BE2C (cell line): ENCODE measurements around the gene SNRPD3.

Experiments
- DNase-seq: peaks from one replicate; pipeline ENCODE4 v3.0.0-alpha.2; 2020
- H3K27me3 ChIP-seq: fragments of 250-450 bp; sonication (Bioruptor Pico); 2 replicates; pipeline ENCODE4 v1.5.1; 2020; ENCODE audit warnings: mild to moderate bottlenecking
- H3K36me3 ChIP-seq: fragments of 250-450 bp; sonication (Bioruptor Pico); 2 replicates; pipeline ENCODE4 v1.5.1; 2020; ENCODE audit warnings: mild to moderate bottlenecking
- H3K4me1 ChIP-seq: fragments of 250-450 bp; sonication (Bioruptor Pico); 2 replicates; pipeline ENCODE4 v1.5.1; 2020
- H3K4me3 ChIP-seq: 2 replicates; pipeline ENCODE4 v1.5.1; 2011; ENCODE audit warnings: low read depth, low read length
- H3K9me3 ChIP-seq: fragments of 250-450 bp; sonication (Bioruptor Pico); 2 replicates; pipeline ENCODE4 v1.5.1; 2020
- TF ChIP-seq, protein P1 (sequence below): IDR thresholded peaks from 2 replicates; pipeline ENCODE4 v1.5.1; 2012; ENCODE audit warnings: mild to moderate bottlenecking, low read depth, low read length

Gene SNRPD3

DNA sequence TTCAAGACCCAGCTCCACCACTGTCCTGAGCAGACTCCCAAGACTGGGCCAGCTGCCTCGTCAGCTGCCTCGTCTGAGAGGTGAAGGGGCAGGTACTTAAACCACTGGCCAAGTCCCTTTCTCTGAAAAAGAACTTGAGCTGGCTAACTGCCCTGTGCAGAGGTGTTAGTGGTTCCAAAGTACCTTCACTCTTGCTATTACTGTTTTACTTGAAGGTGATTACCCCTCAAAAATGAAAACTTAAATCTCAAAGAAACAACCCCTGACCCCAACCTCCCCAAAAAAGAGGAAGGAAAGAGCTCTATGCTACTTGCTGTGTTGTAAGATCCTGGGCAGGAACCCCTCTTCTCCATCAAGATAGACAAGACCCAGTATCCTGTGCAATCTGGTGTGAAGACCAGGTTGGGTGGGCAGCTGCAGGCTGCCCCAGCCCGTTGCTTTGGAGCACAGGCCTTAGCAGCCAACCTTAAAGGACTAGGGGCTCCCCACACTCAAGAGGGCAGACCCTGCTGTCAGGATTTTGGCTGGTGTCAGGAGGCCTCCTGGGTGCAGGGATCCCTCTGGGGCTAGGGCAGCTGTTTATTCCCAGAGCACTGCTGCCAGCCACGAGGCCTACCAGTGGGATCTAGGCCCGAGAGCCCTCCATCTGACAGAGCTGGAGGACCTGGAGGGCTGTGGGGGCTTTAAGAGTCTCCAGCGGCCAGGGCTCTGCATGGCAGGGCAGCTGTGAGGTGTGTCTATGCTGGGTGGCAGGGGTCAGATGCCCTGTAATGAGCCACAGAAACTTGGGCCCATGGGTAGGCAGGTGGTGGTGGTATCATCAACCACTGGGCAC, 13.9 kb upstream of the SNRPD3 start:
- Histone ChIP-seq H3K4me3 (no peak overlapping the region), H3K36me3 (peaks cover 38% of the 10 kb centered on the region)

DNA sequence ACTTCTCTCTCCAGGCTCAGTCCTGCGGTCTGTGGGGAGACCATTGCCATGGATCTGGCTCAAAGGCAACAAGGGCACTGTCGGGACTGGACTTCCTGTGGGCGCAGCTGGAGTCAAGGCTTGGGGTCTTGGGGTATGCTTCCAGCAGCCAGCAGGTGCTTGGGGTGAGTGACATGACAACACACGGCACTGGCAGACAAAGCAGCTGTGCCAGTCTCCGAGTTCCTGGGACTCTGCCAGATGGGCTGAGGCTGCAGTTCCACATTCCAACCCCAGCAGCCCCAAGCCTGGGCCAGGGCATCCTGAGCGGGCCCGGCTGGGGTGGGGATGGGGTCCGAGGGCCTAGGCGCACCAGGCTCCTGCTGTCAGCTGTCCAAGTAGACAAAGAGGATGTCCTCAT, 13.2 kb upstream of the SNRPD3 start:
- TF ChIP-seq, protein P1, sequence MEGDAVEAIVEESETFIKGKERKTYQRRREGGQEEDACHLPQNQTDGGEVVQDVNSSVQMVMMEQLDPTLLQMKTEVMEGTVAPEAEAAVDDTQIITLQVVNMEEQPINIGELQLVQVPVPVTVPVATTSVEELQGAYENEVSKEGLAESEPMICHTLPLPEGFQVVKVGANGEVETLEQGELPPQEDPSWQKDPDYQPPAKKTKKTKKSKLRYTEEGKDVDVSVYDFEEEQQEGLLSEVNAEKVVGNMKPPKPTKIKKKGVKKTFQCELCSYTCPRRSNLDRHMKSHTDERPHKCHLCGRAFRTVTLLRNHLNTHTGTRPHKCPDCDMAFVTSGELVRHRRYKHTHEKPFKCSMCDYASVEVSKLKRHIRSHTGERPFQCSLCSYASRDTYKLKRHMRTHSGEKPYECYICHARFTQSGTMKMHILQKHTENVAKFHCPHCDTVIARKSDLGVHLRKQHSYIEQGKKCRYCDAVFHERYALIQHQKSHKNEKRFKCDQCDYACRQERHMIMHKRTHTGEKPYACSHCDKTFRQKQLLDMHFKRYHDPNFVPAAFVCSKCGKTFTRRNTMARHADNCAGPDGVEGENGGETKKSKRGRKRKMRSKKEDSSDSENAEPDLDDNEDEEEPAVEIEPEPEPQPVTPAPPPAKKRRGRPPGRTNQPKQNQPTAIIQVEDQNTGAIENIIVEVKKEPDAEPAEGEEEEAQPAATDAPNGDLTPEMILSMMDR: no peak
- Histone ChIP-seq H3K27me3 (no peaks in the 10 kb centered on the region), H3K9me3 (no peaks in the 10 kb centered on the region), H3K4me1 (peaks cover 5% of the 10 kb centered on the region), H3K4me3 (no peak overlapping the region), H3K36me3 (peaks cover 46% of the 10 kb centered on the region)
- no peak for DNase-seq

More for the DNA sequence above, 13.9 kb upstream of the SNRPD3 start:
- Histone ChIP-seq H3K27me3 (no peaks in the 10 kb centered on the region), H3K4me1 (peaks cover 5% of the 10 kb centered on the region), H3K9me3 (no peaks in the 10 kb centered on the region)
- DNase-seq: no peak
- TF ChIP-seq, protein P1: no peak

DNA sequence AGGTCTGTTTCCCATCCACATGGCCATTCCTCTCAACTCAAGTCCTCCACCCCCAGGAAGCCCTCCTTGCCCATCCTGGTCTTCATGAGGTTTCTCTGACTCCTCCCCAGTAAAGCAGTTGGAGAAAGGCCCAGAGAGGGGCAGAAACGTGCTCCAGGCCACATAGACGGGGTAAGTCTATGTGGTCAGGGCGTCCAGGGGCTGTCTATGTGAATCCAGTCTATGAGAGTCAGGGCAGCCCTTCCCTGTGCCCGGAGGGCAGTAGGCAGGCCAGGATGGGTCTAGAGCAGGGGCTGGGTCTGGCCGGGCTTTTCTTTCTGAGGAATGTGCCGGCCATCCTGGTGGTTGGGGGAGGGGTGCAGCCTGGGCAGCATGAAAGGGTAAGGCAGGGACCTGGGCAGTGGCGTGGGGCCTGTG, 12.6 kb upstream of the SNRPD3 start:
- Histone ChIP-seq H3K36me3 (peaks cover 48% of the 10 kb centered on the region), H3K4me3 (no peak overlapping the region), H3K9me3 (no peaks in the 10 kb centered on the region), H3K27me3 (no peaks in the 10 kb centered on the region), H3K4me1 (peaks cover 5% of the 10 kb centered on the region)
- TF ChIP-seq, protein P1: no peak
- no peak for DNase-seq

DNA sequence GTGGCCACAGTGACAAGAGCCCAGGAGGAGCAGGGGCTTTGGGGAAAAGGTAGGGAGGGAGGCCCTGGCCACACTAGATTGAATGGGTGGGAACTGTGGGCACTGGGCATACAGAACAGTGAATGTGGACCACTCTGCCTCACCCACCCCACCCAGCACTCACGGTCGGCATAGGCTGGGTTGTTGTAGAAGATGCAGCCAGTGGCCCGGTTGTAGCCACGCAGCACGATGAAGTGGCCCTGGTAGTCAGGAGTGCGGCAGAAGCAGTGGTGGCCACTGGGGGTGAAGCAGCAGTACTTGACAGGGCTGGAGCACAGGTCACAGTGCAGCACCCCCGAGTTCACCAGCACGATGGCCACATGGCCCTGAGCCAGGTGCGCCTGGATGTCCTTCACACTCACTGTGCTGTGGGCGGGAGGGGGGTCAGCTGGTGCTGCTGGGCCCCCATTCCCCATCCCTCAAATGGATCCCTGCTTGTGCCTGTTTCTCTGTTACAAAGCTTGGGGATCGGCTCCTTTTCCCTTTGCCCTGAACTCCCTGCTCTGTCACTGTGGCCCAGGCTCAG, 12.0 kb upstream of the SNRPD3 start:
- H3K36me3 ChIP-seq: peaks cover 48% of the 10 kb centered on the region

DNA sequence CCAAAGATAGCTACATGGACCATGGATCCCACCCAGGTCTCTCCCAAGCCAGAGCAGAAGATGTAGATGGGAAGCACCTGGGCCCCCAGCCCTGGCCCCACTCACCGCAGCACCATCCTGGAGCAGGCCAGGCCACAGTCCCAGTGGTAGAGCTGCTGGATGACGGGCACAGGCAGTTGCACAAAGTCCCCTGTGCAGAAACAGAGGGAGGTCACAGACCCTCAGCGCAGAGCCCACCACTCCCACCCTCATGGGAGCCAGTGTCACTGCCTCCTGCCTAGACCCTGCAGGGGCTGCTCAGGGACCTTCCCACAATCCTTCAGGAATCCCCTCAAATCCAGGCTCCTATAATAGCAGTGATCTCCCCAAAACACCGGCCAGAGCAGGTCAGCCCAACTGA, 7.0 kb upstream of the SNRPD3 start:
- TF ChIP-seq, protein P1: no peak
- H3K36me3 ChIP-seq: peaks cover 22% of the 10 kb centered on the region

More for the DNA sequence above, 12.0 kb upstream of the SNRPD3 start:
- TF ChIP-seq, protein P1: no peak
- DNase-seq: no peak
- peaks cover 5% of the 10 kb centered on the region for H3K4me1 ChIP-seq
- no peak overlapping the region for H3K4me3 ChIP-seq
- no peaks in the 10 kb centered on the region for H3K27me3 ChIP-seq
- no peaks in the 10 kb centered on the region for H3K9me3 ChIP-seq

More for the DNA sequence above, 7.0 kb upstream of the SNRPD3 start:
- no peak overlapping the region for H3K4me3 ChIP-seq
- H3K4me1 ChIP-seq: peaks cover 8% of the 10 kb centered on the region
- no peaks in the 10 kb centered on the region for H3K9me3 ChIP-seq
- no peaks in the 10 kb centered on the region for H3K27me3 ChIP-seq
- no peak for DNase-seq
